B cell (primary cell): ENCODE measurements around the gene USP34.

Experiments
- CTCF ChIP-seq: fragments of 200-600 bp; IDR thresholded peaks from one replicate; pipeline ENCODE4 v1.8.0; 2022; ENCODE audit warnings: antibody characterized with exemption, mild to moderate bottlenecking
- EZH2 ChIP-seq: IDR thresholded peaks from 2 replicates; pipeline ENCODE4 v1.6.1; 2012; ENCODE audit warnings: borderline replicate concordance, low read depth, mild to moderate bottlenecking, moderate library complexity, low read length; ENCODE audit not compliant: insufficient read depth, poor library complexity, severe bottlenecking

- TF ChIP-seq EZH2 = no peak
- no peak for TF ChIP-seq CTCF
Measured at GRCh38 chr2:61419129-61419528, 51.8 kb downstream of the USP34 start.
